HG03039 (cell line): ENCODE measurements around the gene CCDC74A.
A peak's percentile ranks its signal among the peaks of the same experiment; 100 is the strongest.
"Not testable (repeated sequence)": the region's sequence is repeated elsewhere in the genome, so short reads cannot be mapped to it uniquely, and the experiment has no call there.

ENCODE experiments used
- ATAC-seq: cut with Tn5 transposase; IDR thresholded peaks from one replicate; pipeline ENCODE4 v1.9.1; 2021; ENCODE audit warnings: mild to moderate bottlenecking, moderate library complexity; ENCODE audit not compliant: unreplicated experiment

The CCDC74A gene

DNA sequence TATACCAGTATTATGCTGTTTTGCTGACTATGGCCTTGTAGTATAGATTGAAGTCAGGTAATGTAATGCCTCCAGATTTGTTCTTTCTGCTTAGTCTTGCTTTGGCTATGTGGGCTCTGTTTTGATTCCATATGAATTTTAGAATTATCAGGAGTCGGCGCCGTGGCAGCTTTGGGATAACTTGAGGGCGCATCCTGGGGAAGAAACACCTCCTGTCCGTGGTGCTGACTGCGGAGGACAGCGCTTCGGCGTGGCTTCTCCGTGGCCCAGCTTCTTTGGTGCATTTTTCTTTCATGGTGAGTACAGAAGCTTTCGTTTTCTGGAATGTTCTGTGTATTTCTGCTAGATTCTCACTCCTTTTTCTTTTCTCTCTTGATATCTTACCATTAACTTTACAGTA lies 25.2 kb downstream of the CCDC74A start:
- no peak for ATAC-seq

DNA sequence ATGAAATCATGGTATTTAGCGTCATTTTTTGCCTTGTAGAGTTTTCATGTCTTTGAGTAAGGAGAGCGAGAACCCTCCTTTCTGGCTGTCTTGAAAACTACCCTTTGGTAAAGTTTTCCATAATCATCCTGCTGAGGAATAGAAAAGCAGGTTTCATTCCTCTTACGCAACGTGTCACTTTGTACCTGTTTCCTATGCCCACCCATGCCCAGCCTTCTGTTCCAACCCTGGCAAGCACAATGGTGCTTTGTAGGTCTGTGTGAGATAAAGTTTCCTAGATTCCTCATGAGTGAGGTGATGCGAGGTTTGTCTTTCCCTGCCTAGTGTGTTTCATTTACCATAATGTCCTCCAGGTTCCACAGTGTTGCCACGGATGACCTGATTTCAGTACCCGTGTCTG lies 29.3 kb downstream of the CCDC74A start:
- no peak for ATAC-seq

DNA sequence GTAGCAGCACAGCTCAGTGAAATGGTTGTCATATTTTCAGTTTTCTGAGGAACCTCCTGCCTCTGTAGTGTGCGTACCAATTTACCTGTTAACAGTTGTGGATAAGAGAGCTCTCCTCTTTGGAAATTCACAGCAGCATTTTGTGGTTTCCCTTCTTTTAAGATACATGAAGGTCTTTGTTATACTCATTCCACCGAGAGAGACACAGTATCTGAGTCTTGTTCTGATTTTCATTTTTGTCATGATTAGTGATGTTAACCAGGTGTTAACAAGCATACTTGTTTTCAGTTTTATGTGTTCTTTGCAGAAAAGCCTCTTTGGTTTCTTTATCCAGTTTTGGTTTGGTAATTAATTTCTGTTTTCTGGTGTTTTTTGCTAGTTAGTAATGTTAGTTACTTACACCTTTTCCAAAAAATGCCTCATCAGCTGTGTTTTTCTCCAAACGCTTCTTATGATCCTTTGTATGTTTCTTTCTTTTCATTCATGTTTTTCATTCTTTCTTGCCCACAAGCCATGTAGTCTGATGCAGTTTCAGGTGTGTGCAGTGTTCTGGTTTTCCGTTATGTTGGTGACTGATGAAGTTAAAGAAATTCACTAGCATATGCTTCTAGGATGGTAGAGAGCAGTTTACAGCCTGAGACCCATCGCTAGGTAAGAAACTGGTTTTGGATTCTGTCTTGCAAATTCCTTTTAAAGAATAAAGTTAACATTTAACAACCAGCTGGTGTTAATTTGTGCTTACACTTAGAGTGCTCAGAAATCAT lies 30.1 kb downstream of the CCDC74A start:
- ATAC-seq, result peak; percentile 67

DNA sequence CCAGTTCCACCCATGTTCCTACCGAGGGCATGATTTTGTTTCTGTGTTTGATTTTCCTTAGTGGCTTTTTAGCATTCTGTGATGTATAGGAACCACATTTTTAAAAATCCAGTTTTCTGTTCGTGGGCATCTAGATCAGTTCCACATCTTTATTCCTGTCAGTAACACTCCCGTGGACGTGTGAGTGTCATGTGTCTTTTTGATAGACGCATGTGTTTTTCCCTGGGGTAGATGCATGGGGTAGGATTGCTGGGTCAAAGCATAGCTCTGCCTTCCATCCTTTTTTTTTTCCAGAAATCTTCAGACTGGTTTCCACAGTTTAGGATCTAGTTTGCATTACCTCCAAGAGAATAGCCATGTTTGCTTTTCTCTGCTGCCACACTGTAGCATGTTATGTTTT lies 38.7 kb downstream of the CCDC74A start:
- no peak for ATAC-seq

- no peak for ATAC-seq
These were observed 40.2 kb downstream of the CCDC74A start for GRCh38 chr2:131567891-131568290.

GRCh38 chr2:131568401-131568800 lies 40.7 kb downstream of the CCDC74A start:
- not testable (repeated sequence) for ATAC-seq

DNA sequence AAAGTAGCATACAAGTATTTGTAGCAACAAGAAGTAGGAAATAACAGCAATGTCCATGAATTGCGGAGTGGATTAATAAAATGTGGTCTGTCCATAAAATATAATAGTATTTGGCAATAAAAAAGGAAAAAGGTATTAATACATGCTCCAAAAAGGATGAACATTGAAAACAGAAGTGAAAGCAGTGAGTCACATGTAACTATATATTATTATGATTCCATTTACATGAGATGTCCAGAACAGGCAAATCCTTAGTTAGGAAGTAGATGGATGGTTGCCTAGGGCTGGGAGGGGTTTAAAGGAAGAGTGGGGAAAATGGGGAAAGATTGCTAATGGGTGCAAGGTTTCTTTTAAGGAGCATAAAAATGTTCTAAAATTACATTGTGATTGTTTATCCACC lies 44.5 kb downstream of the CCDC74A start:
- ATAC-seq, result no peak

DNA sequence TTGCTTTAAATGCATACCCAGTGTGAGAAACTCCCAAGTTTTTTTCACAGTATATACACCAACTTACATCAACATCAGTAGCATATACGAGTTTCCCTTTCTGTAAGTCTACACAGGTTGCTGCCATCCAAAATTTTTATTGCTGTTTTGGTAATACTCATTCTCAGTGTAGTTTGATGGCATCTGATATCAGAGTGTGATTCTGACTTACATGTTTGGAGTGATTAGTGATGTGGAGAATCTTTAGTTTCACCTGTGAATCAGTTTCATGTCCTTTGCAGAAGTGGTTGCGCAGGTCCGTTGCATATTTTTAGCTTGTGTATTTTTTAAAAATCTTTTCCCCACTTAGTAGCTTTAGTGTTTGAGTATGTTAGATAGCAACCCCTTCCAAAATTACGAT lies 50.1 kb downstream of the CCDC74A start:
- ATAC-seq, result no peak

- no peak for ATAC-seq
These were observed 52.5 kb downstream of the CCDC74A start for GRCh38 chr2:131580187-131580586.
